HL-60 (cell line): ENCODE results near the gene ROS1.

Experiments
- DNase-seq, 2 experiments: peaks; one replicate each; pipeline ENCODE4 v3.0.0-alpha.2; 2010 to 2020; ENCODE audit warnings: low read depth in 1 of 2, low spot score in 1 of 2
- H3K27ac ChIP-seq: fragments of 250-450 bp; sonication (Bioruptor Pico); replicated peaks from 2 replicates; pipeline ENCODE4 v1.5.1; 2020; ENCODE audit warnings: mild to moderate bottlenecking, moderate library complexity
- H3K27me3 ChIP-seq: fragments of 250-450 bp; sonication (Bioruptor Pico); 2 replicates; pipeline ENCODE4 v1.5.1; 2021; ENCODE audit warnings: mild to moderate bottlenecking, moderate library complexity; ENCODE audit not compliant: insufficient read depth, poor library complexity, severe bottlenecking
- H3K4me3 ChIP-seq: replicated peaks from 2 replicates; pipeline ENCODE4 v1.5.1; 2011; ENCODE audit warnings: mild to moderate bottlenecking, control low read depth, low read length; ENCODE audit not compliant: insufficient read depth
- CTCF ChIP-seq: IDR thresholded peaks from one replicate; pipeline ENCODE4 v1.5.1; 2011; ENCODE audit warnings: low read length, control low read depth, inconsistent platforms; ENCODE audit not compliant: insufficient read depth
- GABPA ChIP-seq: IDR thresholded peaks from 2 replicates; pipeline ENCODE4 v1.6.1; 2012; ENCODE audit warnings: low read depth
- POLR2AphosphoS5 ChIP-seq: IDR thresholded peaks from 2 replicates; pipeline ENCODE4 v1.6.1; 2012; ENCODE audit warnings: low read depth
- REST ChIP-seq: IDR thresholded peaks from 2 replicates; pipeline ENCODE4 v1.6.1; 2012; ENCODE audit warnings: low read depth; ENCODE audit not compliant: insufficient replicate concordance
- SPI1 ChIP-seq: IDR thresholded peaks from 2 replicates; pipeline ENCODE4 v1.6.1; 2012; ENCODE audit warnings: low read depth, mild to moderate bottlenecking, borderline replicate concordance

Gene ROS1

GRCh38 chr6:117399126-117399525 lies 26.6 kb downstream of the ROS1 start:
- Histone ChIP-seq H3K27ac (no peak overlapping the region), H3K4me3 (no peak overlapping the region), H3K27me3 (peaks cover 2% of the 10 kb centered on the region)
- no peak for TF ChIP-seq POLR2AphosphoS5
- TF ChIP-seq SPI1: no peak
- no peak for TF ChIP-seq REST
- no peak for TF ChIP-seq CTCF
- TF ChIP-seq GABPA: no peak
- DNase-seq: no peak

GRCh38 chr6:117397536-117398227 lies 28.1 kb downstream of the ROS1 start:
- TF ChIP-seq SPI1: no peak
- DNase-seq: peak in 1 of 2 experiments; percentile 0
- no peak overlapping the region for H3K4me3 ChIP-seq
- no peak overlapping the region for H3K27ac ChIP-seq
- peaks cover 2% of the 10 kb centered on the region for H3K27me3 ChIP-seq

GRCh38 chr6:117396228-117396627 lies 29.5 kb downstream of the ROS1 start:
- H3K4me3 ChIP-seq: no peak overlapping the region
- TF ChIP-seq POLR2AphosphoS5: no peak
- TF ChIP-seq SPI1: no peak
- no peak for TF ChIP-seq GABPA
- TF ChIP-seq REST: no peak
- TF ChIP-seq CTCF: no peak
- DNase-seq: no peak
- peaks cover 2% of the 10 kb centered on the region for H3K27me3 ChIP-seq
- H3K27ac ChIP-seq: no peak overlapping the region

- peaks cover 2% of the 10 kb centered on the region for H3K27me3 ChIP-seq
- H3K27ac ChIP-seq: no peak overlapping the region
- no peak for DNase-seq
- H3K4me3 ChIP-seq: no peak overlapping the region
- no peak for TF ChIP-seq CTCF
- TF ChIP-seq SPI1: no peak
- TF ChIP-seq POLR2AphosphoS5: no peak
- TF ChIP-seq REST: no peak
- TF ChIP-seq GABPA: no peak
Measured at GRCh38 chr6:117395164-117395563, 30.6 kb downstream of the ROS1 start.
